ENCODE measurements around the gene SLC38A8.

SLC38A8 gene

DNA sequence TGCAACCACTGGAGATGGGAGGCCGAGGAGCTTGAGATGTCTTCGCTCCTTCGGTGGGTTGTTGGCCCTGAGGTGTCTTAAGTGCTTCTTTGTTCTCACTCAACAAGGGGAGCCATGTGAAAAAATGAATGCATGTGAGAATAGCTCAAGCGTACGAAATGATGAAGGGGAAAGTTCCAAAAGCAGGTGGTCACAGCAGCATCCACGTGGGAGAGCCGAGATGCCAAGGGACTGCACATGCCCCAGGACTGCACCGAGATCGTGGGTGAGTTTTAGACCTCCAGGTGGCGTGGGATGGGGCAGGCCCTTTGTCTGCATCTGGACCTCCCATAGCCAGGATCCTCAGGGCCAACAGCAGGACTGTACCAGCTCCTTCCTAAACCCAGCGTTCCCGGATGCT lies 8.1 kb downstream of the SLC38A8 start:
- ChIA-PET CTCF (interaction anchor here (0.7 kb wide), 1 partner anchor 31 kb away, joined by 3 read pairs; no protein-coding TSS in a partner anchor), POLR2A (no interaction called here)
- TF ChIP-seq, protein P1, sequence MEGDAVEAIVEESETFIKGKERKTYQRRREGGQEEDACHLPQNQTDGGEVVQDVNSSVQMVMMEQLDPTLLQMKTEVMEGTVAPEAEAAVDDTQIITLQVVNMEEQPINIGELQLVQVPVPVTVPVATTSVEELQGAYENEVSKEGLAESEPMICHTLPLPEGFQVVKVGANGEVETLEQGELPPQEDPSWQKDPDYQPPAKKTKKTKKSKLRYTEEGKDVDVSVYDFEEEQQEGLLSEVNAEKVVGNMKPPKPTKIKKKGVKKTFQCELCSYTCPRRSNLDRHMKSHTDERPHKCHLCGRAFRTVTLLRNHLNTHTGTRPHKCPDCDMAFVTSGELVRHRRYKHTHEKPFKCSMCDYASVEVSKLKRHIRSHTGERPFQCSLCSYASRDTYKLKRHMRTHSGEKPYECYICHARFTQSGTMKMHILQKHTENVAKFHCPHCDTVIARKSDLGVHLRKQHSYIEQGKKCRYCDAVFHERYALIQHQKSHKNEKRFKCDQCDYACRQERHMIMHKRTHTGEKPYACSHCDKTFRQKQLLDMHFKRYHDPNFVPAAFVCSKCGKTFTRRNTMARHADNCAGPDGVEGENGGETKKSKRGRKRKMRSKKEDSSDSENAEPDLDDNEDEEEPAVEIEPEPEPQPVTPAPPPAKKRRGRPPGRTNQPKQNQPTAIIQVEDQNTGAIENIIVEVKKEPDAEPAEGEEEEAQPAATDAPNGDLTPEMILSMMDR (IDR thresholded peaks at IDR 0.05; ENCODE audit: control extremely low read depth, extremely low read depth, low read depth, missing control alignments), result no peak
- no peak for DNase-seq (ENCODE audit: extremely low spot score)

DNA sequence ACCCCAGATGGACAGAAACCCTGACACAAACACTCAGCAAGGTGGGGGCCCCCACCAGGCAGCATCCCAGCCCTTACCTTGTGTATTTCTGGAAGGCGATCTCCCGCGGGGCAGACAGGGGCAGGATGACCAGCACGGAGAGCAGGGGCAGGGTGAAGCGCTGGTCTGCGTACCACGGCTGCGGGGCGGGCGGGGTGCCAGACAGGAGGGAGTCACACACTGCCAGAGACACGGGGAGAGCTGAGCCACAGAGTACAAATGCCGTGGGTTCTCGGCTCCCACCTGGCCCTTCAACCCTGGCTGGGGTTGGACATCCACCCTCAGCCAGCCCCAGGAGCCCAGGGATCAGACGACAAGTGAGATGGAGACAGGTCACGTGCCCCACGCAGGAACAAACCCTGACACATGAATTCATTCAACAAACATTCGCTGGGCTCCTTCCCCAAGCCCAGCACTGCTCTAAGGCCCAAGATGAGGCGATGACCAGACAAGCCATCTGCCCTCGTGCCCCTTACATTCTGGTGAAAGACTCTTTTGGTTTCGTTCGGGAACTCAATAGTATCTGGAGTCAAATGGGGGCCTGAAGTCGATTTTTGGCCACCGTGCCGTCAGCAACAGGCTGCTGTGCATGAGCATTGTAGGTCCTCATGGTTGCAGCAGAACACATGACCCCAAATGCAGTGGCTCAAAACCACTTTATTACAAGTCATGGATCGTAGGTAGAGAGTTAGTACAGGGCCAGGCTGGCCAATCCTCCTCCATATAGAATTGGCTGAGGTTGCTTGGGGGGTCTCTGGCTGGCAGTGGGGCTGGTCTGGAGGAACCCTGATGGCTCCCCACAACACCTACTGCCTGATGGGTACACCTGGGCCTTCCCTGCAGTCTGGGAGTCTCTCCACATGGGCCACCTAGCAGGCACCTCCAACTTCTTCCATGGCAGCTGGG lies 9.1 kb downstream of the SLC38A8 start:
- TF ChIP-seq, protein P1 (IDR thresholded peaks at IDR 0.05; ENCODE audit: control extremely low read depth, extremely low read depth, low read depth, missing control alignments), result no peak
- DNase-seq (ENCODE audit: extremely low spot score), result no peak
- CTCF ChIA-PET, result interaction anchor here (0.7 kb wide), 1 partner anchor 32 kb away, joined by 3 read pairs; no protein-coding TSS in a partner anchor
- POLR2A ChIA-PET, result no interaction called here

DNA sequence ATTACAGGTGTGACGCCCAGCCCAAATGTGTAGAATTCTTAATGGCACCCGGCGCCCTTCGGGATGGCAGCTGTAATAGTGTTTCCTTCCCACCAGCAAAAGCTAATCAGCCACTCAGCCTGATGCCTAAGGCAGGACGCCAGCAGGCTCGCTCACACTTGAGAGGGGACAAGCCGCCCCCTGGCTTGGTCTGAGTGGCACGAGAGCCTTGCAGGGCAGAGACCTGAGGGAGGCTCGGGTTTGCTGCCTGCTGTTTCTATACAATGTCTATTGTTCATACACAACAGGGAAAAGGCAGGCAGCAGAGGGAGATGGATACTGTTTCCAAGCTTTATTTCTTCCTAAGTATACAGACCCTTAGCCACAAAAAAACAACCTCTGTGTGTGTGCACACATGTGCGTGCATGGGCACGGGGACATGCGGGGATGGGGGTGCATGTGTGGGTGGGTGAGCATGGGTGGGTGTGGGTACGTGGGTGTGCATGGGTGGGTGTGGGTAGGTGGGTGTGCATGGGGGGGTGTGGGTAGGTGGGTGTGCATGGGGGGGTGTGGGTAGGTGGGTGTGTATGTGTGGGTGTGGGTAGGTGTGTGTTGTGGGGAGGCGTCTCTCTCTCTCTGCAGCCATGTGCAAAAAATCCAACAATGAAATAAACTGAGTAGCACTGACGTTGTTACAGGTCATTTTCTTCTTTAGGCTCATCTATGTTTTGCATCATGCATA lies 10.0 kb downstream of the SLC38A8 start:
- ChIA-PET CTCF (no interaction called here), POLR2A (no interaction called here)
- DNase-seq (ENCODE audit: extremely low spot score), result no peak
- TF ChIP-seq, protein P1 (IDR thresholded peaks at IDR 0.05; ENCODE audit: control extremely low read depth, extremely low read depth, low read depth, missing control alignments), result no peak

DNA sequence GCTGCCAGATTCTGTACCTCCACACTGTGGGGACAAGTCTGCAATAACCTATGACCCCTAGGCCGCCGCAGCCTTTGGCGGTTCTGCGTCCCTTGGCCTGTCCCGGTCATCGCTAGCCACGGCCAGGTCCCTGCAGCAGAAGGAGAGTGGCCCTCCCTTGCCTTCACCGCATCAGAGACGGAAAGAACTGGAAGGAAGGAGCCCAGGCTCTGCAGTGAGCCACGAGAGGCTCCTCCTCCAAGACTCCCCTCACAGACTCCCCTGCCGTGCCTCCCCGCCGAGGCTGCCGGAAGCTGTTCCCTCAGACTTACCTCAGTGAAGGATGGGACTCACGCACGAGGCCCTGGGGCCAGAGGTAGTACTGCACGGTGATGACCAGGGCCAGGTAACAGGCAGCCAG lies 11.0 kb downstream of the SLC38A8 start:
- DNase-seq (ENCODE audit: extremely low spot score), result no peak
- POLR2A ChIA-PET, result no interaction called here
- TF ChIP-seq, protein P1 (IDR thresholded peaks at IDR 0.05; ENCODE audit: control extremely low read depth, extremely low read depth, low read depth, missing control alignments), result no peak
- CTCF ChIA-PET, result no interaction called here

DNA sequence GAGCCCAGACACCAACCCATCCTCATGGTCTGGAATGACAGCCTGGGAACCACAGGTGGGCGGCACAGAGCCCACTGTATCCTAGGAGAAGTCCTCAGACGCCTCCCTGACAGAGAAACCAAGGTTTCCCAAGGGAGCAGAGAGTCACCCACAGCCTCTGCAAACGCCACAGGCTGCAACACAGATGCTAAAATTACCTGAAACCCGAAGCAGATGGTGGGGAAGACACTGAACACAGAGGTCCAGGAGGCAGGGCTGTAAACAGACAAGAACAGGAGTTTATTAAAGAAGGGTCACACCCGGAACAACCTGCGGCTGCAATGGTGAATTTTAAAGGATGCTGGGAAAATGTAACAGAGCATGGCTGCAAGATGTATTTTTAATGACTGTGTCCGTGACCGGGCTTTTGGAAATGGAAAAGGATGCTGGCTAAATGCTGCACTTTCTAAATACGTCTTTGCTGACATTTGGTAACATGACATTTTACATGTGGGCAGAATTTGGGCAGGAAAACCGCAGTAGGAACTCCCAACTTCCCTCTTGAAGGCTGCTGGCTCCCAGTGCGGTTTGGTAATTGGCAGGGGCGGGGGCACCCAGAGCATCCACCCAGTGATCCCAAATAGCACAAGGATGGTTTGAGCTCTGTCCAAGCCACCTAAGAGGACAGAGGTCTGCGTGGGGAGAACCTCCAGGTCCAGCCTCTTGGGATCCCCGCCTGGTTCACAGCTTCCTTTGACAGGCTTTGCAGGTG lies 13.1 kb downstream of the SLC38A8 start:
- CTCF ChIA-PET, result no interaction called here
- TF ChIP-seq, protein P1 (IDR thresholded peaks at IDR 0.05; ENCODE audit: control extremely low read depth, extremely low read depth, low read depth, missing control alignments), result no peak
- DNase-seq (ENCODE audit: extremely low spot score), result no peak
- POLR2A ChIA-PET, result no interaction called here

DNA sequence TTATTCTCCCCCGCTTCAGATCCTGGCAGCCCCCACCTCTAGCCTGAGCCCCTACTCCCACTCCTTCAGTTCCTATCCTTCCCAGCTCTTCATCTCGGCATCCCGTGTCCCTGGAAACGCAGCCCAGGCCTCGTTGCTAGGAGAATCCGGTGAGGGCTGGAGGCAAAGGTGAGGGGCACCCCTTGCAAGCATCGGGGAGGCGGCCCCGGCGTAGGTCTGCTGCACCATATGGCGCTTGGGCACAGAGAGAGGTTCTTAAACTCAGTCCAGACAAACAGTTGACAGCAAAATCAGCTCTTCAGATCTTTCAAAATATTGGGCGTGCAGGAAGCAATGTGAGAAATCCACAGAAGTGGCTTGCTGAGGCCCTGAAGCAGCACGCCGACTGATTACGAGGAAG lies 15.0 kb downstream of the SLC38A8 start:
- DNase-seq (ENCODE audit: extremely low spot score), result no peak
- ChIA-PET POLR2A (no interaction called here), CTCF (interaction anchor here (1.3 kb wide), 1 partner anchor 159 kb away, joined by 3 read pairs; the partner anchor contains the start of gene TAF1C)
- TF ChIP-seq, protein P1 (IDR thresholded peaks at IDR 0.05; ENCODE audit: control extremely low read depth, extremely low read depth, low read depth, missing control alignments), result no peak
